ENCODE measurements around the gene HMGN5. TPM values are rescaled to one million over a fixed set of nuclear protein-coding genes. Genes with fewer than 3 reads are reported as not detected.

HMGN5 gene
- total RNA-seq, 2 donors from 2014 or later = 1.2 to 3.6 TPM

DNA sequence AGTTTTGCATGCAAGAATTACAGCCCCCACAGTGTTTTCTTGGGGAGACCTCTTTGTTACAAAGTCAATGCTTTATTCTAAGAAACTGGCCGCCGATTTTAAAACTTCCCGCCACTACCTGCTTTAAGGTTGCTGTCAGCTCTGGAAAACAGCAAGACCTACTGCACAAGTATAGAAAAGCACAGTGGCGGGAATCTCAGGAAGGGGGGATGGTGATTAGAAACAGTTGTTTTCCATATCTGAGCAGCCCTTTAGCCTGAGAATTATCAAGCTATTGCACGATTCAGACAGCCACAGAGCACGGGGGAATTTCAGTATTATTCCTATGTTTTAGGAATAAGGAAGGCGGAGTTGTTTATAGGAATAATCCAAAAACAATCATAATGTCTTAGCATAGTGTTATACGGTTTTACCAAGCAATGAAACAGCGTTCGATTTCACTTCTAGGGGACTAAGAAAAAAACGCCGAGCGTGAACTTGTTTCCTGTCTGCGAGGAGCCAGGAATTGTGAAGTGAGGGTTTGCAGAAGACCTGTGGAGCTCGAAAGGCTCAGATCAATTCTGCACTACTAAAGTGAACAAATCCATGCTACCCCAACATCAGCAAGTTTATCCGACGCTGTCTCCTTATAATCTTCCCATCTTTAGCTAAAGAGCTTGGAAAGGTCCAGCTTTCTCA lies 81.3 kb downstream of the HMGN5 start:
- Histone ChIP-seq H3K4me3 (peak overlapping the region; percentile 30 to 51), H3K27me3 (no peaks in the 10 kb centered on the region), H3K27ac (peak overlapping the region in 1 of 2 donors; percentile 54), H3K4me1 (no peaks in the 10 kb centered on the region), H3K9me3 (no peaks in the 10 kb centered on the region), H3K36me3 (no peaks in the 10 kb centered on the region)
- TF ChIP-seq, protein P1, sequence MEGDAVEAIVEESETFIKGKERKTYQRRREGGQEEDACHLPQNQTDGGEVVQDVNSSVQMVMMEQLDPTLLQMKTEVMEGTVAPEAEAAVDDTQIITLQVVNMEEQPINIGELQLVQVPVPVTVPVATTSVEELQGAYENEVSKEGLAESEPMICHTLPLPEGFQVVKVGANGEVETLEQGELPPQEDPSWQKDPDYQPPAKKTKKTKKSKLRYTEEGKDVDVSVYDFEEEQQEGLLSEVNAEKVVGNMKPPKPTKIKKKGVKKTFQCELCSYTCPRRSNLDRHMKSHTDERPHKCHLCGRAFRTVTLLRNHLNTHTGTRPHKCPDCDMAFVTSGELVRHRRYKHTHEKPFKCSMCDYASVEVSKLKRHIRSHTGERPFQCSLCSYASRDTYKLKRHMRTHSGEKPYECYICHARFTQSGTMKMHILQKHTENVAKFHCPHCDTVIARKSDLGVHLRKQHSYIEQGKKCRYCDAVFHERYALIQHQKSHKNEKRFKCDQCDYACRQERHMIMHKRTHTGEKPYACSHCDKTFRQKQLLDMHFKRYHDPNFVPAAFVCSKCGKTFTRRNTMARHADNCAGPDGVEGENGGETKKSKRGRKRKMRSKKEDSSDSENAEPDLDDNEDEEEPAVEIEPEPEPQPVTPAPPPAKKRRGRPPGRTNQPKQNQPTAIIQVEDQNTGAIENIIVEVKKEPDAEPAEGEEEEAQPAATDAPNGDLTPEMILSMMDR (IDR thresholded peaks at IDR 0.05) = no peak
- no peak for DNase-seq (ENCODE audit: low spot score)

DNA sequence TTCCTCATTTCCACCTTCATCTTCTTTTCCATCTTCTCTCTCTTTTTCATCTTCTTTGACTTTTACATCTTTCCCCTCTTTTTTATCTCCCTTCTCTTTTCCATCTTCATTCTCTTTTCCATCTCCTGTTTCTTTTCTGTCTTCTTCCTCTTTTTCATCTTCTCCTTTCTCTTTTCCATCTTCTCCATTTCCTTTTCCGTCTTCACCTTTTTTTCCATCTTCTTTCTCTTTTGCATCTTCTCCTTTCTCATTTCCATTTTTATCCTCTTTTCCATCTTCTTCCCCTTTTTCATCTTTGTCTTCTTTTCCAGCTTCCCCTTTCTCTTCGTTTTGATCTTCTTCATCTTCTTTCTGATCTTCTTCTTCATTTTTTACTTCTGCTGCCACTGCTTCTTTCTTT lies 87.0 kb downstream of the HMGN5 start:
- Histone ChIP-seq H3K27ac (no peak overlapping the region), H3K36me3 (no peaks in the 10 kb centered on the region), H3K9me3 (no peaks in the 10 kb centered on the region), H3K4me1 (no peaks in the 10 kb centered on the region), H3K27me3 (no peaks in the 10 kb centered on the region), H3K4me3 (no peak overlapping the region)
- no peak for DNase-seq (ENCODE audit: low spot score)
- TF ChIP-seq, protein P1 (IDR thresholded peaks at IDR 0.05) = no peak

DNA sequence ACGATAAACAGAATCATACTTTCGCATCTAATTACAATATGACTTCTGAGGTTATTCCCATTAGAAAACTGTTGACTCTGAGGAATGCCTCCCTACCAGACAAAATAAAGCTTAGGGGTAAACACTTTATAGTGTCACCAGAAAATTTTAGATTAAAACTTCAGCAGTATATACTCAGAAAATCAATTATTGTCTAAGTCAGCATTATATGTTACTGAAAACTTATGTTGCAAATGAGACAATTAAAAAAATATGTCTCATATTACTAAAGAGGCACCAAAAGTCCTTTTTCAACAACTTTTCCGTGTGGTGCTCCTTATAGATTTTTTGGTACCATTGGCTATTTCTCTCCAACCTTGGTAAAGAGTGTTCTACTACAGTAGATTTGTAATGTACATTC lies 91.4 kb downstream of the HMGN5 start:
- TF ChIP-seq, protein P1 (IDR thresholded peaks at IDR 0.05) = no peak
- Histone ChIP-seq H3K36me3 (no peaks in the 10 kb centered on the region), H3K4me3 (no peak overlapping the region), H3K27ac (no peak overlapping the region), H3K9me3 (no peaks in the 10 kb centered on the region), H3K4me1 (no peaks in the 10 kb centered on the region), H3K27me3 (no peaks in the 10 kb centered on the region)
- no peak for DNase-seq (ENCODE audit: low spot score)

DNA sequence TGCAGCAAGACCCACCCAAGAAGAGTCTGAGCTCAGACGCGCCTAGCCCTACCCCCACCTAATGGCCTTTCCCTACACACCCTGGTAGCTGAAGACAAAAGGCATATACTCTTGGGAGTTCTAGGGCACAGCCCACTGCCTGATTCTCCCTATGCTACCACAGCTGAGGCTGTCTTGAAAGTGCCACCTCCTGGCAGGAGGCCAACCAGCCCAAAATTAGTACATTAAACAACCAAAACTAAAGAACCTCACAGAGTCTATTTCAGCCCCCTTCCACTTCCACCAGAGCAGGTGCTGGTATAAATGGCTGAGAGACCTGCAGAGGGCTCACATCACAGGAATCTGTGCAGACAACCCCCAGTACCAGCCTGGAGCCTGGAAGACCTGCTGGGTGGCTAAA lies 119.1 kb downstream of the HMGN5 start:
- H3K36me3 ChIP-seq = no peaks in the 10 kb centered on the region
- H3K27me3 ChIP-seq = no peaks in the 10 kb centered on the region
- no peak overlapping the region for H3K4me3 ChIP-seq
- no peak overlapping the region for H3K27ac ChIP-seq
- TF ChIP-seq, protein P1 (IDR thresholded peaks at IDR 0.05) = no peak
- H3K4me1 ChIP-seq = no peaks in the 10 kb centered on the region
- H3K9me3 ChIP-seq = peaks cover 0 to 4% of the 10 kb centered on the region in 2 donors
- DNase-seq (ENCODE audit: low spot score) = no peak

Other genes starting within 250 kb of the HMGN5 start
- 10 to 100 TPM; 57.5 to 62.0 TPM for gene SH3BGRL, start 189 bp upstream of the HMGN5 start, total RNA-seq